ENCODE data around the gene CHSY1.

DNA sequence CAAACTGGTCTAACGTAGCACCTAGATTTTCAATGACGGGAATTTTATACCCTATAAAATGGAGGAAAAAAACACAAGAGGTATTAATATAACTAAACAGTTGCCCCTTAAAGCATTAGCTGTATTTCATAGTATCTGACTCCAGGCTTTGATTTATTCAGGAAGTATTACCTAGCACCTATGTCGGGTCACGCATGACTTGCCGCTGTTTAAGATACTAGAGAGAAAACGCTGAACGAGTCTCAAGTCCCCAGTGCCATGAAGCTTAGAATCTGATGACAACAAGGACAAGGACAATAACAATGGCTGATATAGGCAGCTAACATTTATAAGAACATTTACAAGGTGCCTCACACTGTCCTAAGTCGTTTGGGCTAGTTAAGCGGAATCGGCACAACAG, 41.3 kb upstream of the CHSY1 start:
- TF ChIP-seq, protein P1, sequence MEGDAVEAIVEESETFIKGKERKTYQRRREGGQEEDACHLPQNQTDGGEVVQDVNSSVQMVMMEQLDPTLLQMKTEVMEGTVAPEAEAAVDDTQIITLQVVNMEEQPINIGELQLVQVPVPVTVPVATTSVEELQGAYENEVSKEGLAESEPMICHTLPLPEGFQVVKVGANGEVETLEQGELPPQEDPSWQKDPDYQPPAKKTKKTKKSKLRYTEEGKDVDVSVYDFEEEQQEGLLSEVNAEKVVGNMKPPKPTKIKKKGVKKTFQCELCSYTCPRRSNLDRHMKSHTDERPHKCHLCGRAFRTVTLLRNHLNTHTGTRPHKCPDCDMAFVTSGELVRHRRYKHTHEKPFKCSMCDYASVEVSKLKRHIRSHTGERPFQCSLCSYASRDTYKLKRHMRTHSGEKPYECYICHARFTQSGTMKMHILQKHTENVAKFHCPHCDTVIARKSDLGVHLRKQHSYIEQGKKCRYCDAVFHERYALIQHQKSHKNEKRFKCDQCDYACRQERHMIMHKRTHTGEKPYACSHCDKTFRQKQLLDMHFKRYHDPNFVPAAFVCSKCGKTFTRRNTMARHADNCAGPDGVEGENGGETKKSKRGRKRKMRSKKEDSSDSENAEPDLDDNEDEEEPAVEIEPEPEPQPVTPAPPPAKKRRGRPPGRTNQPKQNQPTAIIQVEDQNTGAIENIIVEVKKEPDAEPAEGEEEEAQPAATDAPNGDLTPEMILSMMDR (IDR thresholded peaks at IDR 0.05) = no peak
- TF ChIP-seq, protein P2, sequence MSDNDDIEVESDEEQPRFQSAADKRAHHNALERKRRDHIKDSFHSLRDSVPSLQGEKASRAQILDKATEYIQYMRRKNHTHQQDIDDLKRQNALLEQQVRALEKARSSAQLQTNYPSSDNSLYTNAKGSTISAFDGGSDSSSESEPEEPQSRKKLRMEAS (CRISPR knock-in tag; IDR thresholded peaks at IDR 0.05) = no peak
- TF ChIP-seq, protein P3, sequence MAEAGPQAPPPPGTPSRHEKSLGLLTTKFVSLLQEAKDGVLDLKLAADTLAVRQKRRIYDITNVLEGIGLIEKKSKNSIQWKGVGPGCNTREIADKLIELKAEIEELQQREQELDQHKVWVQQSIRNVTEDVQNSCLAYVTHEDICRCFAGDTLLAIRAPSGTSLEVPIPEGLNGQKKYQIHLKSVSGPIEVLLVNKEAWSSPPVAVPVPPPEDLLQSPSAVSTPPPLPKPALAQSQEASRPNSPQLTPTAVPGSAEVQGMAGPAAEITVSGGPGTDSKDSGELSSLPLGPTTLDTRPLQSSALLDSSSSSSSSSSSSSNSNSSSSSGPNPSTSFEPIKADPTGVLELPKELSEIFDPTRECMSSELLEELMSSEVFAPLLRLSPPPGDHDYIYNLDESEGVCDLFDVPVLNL (CRISPR knock-in tag; IDR thresholded peaks at IDR 0.05; ENCODE audit: borderline replicate concordance, low read depth) = no peak
- TF ChIP-seq, protein P4, sequence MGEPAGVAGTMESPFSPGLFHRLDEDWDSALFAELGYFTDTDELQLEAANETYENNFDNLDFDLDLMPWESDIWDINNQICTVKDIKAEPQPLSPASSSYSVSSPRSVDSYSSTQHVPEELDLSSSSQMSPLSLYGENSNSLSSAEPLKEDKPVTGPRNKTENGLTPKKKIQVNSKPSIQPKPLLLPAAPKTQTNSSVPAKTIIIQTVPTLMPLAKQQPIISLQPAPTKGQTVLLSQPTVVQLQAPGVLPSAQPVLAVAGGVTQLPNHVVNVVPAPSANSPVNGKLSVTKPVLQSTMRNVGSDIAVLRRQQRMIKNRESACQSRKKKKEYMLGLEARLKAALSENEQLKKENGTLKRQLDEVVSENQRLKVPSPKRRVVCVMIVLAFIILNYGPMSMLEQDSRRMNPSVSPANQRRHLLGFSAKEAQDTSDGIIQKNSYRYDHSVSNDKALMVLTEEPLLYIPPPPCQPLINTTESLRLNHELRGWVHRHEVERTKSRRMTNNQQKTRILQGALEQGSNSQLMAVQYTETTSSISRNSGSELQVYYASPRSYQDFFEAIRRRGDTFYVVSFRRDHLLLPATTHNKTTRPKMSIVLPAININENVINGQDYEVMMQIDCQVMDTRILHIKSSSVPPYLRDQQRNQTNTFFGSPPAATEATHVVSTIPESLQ (CRISPR knock-in tag; IDR thresholded peaks at IDR 0.05) = no peak
- TF ChIP-seq, protein P5, sequence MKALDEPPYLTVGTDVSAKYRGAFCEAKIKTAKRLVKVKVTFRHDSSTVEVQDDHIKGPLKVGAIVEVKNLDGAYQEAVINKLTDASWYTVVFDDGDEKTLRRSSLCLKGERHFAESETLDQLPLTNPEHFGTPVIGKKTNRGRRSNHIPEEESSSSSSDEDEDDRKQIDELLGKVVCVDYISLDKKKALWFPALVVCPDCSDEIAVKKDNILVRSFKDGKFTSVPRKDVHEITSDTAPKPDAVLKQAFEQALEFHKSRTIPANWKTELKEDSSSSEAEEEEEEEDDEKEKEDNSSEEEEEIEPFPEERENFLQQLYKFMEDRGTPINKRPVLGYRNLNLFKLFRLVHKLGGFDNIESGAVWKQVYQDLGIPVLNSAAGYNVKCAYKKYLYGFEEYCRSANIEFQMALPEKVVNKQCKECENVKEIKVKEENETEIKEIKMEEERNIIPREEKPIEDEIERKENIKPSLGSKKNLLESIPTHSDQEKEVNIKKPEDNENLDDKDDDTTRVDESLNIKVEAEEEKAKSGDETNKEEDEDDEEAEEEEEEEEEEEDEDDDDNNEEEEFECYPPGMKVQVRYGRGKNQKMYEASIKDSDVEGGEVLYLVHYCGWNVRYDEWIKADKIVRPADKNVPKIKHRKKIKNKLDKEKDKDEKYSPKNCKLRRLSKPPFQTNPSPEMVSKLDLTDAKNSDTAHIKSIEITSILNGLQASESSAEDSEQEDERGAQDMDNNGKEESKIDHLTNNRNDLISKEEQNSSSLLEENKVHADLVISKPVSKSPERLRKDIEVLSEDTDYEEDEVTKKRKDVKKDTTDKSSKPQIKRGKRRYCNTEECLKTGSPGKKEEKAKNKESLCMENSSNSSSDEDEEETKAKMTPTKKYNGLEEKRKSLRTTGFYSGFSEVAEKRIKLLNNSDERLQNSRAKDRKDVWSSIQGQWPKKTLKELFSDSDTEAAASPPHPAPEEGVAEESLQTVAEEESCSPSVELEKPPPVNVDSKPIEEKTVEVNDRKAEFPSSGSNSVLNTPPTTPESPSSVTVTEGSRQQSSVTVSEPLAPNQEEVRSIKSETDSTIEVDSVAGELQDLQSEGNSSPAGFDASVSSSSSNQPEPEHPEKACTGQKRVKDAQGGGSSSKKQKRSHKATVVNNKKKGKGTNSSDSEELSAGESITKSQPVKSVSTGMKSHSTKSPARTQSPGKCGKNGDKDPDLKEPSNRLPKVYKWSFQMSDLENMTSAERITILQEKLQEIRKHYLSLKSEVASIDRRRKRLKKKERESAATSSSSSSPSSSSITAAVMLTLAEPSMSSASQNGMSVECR (CRISPR knock-in tag; IDR thresholded peaks at IDR 0.05; ENCODE audit: borderline replicate concordance) = no peak
- no peak for TF ChIP-seq TEAD4 (CRISPR knock-in tag; IDR thresholded peaks at IDR 0.05)
- TF ChIP-seq, protein P6, sequence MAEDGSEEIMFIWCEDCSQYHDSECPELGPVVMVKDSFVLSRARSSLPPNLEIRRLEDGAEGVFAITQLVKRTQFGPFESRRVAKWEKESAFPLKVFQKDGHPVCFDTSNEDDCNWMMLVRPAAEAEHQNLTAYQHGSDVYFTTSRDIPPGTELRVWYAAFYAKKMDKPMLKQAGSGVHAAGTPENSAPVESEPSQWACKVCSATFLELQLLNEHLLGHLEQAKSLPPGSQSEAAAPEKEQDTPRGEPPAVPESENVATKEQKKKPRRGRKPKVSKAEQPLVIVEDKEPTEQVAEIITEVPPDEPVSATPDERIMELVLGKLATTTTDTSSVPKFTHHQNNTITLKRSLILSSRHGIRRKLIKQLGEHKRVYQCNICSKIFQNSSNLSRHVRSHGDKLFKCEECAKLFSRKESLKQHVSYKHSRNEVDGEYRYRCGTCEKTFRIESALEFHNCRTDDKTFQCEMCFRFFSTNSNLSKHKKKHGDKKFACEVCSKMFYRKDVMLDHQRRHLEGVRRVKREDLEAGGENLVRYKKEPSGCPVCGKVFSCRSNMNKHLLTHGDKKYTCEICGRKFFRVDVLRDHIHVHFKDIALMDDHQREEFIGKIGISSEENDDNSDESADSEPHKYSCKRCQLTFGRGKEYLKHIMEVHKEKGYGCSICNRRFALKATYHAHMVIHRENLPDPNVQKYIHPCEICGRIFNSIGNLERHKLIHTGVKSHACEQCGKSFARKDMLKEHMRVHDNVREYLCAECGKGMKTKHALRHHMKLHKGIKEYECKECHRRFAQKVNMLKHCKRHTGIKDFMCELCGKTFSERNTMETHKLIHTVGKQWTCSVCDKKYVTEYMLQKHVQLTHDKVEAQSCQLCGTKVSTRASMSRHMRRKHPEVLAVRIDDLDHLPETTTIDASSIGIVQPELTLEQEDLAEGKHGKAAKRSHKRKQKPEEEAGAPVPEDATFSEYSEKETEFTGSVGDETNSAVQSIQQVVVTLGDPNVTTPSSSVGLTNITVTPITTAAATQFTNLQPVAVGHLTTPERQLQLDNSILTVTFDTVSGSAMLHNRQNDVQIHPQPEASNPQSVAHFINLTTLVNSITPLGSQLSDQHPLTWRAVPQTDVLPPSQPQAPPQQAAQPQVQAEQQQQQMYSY (CRISPR knock-in tag; IDR thresholded peaks at IDR 0.05) = no peak

All from WTC11 (cell line).